ENCODE measurements around the gene MOSMO. TPM values are rescaled to one million over a fixed set of nuclear protein-coding genes. Genes with fewer than 3 reads are reported as not detected.
A peak's percentile ranks its signal among the peaks of the same experiment; 100 is the strongest.

The MOSMO gene
- total and polyA plus RNA-seq, 2 of the 13 experiments (the other 11 are each of a cell fraction or from before 2014, with no cell fraction given): 26.7 to 32.6 TPM

DNA sequence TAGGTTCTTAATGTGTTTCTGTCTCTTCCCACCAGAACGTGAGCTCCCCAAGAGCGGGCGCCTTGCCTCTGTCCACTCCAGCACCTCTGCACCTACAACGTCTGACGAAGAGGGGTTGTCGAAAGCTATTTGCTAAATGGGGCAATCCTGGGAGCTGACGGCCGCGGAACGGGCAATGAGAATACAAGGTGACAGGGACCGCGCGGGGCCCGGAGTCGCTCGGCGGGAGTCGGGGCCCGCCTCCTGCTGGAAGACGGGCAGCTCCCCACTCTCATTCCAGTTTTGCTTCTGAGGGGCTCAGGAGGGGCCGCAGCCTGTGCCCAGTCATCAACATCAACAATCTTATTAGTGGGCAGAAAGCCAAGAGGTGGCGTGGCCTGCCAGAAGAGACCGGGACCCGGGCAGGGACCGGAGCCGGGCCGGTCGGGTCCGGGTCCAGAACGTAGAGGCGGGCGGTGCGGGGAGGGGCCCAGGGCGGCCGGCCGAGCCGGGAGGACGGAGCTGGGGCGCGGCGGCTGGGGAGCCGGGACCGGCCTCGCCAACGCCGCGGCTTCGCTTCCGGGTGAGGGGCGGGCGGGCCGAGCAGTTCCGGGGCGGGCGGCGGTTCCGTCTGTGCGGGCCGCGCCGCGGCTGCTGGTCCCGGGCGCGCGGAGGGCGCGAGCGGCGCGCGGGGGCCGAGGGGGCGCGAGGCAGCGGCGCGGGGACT is at the start of gene MOSMO (continued):
- TF ChIP-seq KAT7 (CRISPR knock-in tag; IDR thresholded peaks at IDR 0.05; ENCODE audit: borderline replicate concordance) (no peak), HNRNPH1 (optimal IDR thresholded peaks at IDR 0.05; ENCODE audit: low read depth, low read length) (no peak), ZFP37 (CRISPR knock-in tag; IDR thresholded peaks at IDR 0.05; ENCODE audit: borderline replicate concordance) (no peak), FOXK2 (IDR thresholded peaks at IDR 0.05) (no peak), HMG20A (CRISPR knock-in tag; IDR thresholded peaks at IDR 0.05; ENCODE audit: borderline replicate concordance) (no peak), SMYD3 (CRISPR knock-in tag; IDR thresholded peaks at IDR 0.05) (no peak), FOXC1 (CRISPR knock-in tag; IDR thresholded peaks at IDR 0.05; ENCODE audit: borderline replicate concordance) (peak; percentile 71; the same call in 1 of the 2 replicates), LCORL (IDR thresholded peaks at IDR 0.05) (no peak), LCORL (CRISPR knock-in tag; IDR thresholded peaks at IDR 0.05) (peak; percentile 51; the same call in 1 of the 2 replicates), HOXD1 (CRISPR knock-in tag; IDR thresholded peaks at IDR 0.05) (peak; percentile 49; the same call in 1 of the 2 replicates), CCAR2 (optimal IDR thresholded peaks at IDR 0.05; ENCODE audit: low read depth, low read length) (no peak), STAG1 (CRISPR knock-in tag; IDR thresholded peaks at IDR 0.05) (no peak; the same call in none of the 2 replicates), SP5 (CRISPR knock-in tag; IDR thresholded peaks at IDR 0.05; ENCODE audit: borderline replicate concordance, low read depth) (0 out of 2 replicates have a peak, but pooled peaks have one; percentile 10), PCBP1 (IDR thresholded peaks at IDR 0.05; ENCODE audit: borderline replicate concordance, low read depth, low read length) (0 out of 2 replicates have a peak, but pooled peaks have one; percentile 41), ZNF781 (CRISPR knock-in tag; IDR thresholded peaks at IDR 0.05; ENCODE audit: borderline replicate concordance, not compliant biosample characterization) (peak; percentile 81), SMAD9 (CRISPR knock-in tag; IDR thresholded peaks at IDR 0.05) (no peak), ZNF782 (CRISPR knock-in tag; IDR thresholded peaks at IDR 0.05; ENCODE audit: borderline replicate concordance) (peak; percentile 13; the same call in 1 of the 2 replicates), ZSCAN21 (CRISPR knock-in tag; IDR thresholded peaks at IDR 0.05; ENCODE audit: borderline replicate concordance) (peak; percentile 65; the same call in 1 of the 2 replicates), ZNF510 (CRISPR knock-in tag; IDR thresholded peaks at IDR 0.05; ENCODE audit: low read depth) (0 out of 2 replicates have a peak, but pooled peaks have one; percentile 73), RELA (CRISPR knock-in tag; IDR thresholded peaks at IDR 0.05) (0 out of 2 replicates have a peak, but pooled peaks have one; percentile 82)
- TF ChIP-seq, protein P1, sequence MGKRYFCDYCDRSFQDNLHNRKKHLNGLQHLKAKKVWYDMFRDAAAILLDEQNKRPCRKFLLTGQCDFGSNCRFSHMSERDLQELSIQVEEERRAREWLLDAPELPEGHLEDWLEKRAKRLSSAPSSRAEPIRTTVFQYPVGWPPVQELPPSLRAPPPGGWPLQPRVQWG (CRISPR knock-in tag; IDR thresholded peaks at IDR 0.05; ENCODE audit: borderline replicate concordance, low read depth): no peak
- TF ChIP-seq, protein P2, sequence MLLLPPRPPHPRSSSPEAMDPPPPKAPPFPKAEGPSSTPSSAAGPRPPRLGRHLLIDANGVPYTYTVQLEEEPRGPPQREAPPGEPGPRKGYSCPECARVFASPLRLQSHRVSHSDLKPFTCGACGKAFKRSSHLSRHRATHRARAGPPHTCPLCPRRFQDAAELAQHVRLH (CRISPR knock-in tag; IDR thresholded peaks at IDR 0.05; ENCODE audit: borderline replicate concordance, low read depth): peak; percentile 33; the same call in 1 of the 2 replicates
- TF ChIP-seq, protein P3, sequence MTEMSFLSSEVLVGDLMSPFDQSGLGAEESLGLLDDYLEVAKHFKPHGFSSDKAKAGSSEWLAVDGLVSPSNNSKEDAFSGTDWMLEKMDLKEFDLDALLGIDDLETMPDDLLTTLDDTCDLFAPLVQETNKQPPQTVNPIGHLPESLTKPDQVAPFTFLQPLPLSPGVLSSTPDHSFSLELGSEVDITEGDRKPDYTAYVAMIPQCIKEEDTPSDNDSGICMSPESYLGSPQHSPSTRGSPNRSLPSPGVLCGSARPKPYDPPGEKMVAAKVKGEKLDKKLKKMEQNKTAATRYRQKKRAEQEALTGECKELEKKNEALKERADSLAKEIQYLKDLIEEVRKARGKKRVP (CRISPR knock-in tag; IDR thresholded peaks at IDR 0.05): peak in 1 of 2 experiments; percentile 74; a peak in 2 of 4 replicates
- TF ChIP-seq, protein P4, sequence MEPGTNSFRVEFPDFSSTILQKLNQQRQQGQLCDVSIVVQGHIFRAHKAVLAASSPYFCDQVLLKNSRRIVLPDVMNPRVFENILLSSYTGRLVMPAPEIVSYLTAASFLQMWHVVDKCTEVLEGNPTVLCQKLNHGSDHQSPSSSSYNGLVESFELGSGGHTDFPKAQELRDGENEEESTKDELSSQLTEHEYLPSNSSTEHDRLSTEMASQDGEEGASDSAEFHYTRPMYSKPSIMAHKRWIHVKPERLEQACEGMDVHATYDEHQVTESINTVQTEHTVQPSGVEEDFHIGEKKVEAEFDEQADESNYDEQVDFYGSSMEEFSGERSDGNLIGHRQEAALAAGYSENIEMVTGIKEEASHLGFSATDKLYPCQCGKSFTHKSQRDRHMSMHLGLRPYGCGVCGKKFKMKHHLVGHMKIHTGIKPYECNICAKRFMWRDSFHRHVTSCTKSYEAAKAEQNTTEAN (CRISPR knock-in tag; conservative IDR thresholded peaks at IDR 0.05): 0 out of 2 replicates have a peak, but pooled peaks have one; percentile 37
- TF ChIP-seq, protein P5, sequence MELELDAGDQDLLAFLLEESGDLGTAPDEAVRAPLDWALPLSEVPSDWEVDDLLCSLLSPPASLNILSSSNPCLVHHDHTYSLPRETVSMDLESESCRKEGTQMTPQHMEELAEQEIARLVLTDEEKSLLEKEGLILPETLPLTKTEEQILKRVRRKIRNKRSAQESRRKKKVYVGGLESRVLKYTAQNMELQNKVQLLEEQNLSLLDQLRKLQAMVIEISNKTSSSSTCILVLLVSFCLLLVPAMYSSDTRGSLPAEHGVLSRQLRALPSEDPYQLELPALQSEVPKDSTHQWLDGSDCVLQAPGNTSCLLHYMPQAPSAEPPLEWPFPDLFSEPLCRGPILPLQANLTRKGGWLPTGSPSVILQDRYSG (CRISPR knock-in tag; IDR thresholded peaks at IDR 0.05): no peak

Measured in HepG2 (cell line).